GM18858 (cell line): Measurements from ENCODE around the gene SART3.
"Not testable (repeated sequence)": the region's sequence is repeated elsewhere in the genome, so short reads cannot be mapped to it uniquely, and the experiment has no call there.

Source experiments
- ATAC-seq: cut with Tn5 transposase; IDR thresholded peaks from one replicate; pipeline ENCODE4 v1.9.1; 2021; ENCODE audit not compliant: unreplicated experiment

Gene SART3

DNA sequence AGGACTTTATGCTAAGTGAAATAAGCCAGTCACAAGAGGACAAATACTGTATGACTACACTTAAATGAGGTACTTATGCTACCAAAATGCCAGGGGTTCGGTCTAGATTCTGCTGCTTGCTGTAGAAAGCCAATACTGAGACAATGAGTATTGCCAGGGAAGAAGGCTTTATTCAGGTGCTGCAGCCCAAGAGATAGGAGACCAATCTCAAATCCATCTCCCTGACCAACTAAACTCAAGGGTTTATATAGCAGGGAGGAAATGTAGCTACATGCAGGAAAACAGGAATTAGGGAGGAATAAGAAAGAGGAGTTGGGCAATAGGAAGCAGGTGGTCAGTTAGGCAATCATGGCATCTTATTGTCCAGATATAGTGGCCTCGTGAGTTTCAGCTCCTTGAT is 58.1 kb downstream of the SART3 start:
- no peak for ATAC-seq

DNA sequence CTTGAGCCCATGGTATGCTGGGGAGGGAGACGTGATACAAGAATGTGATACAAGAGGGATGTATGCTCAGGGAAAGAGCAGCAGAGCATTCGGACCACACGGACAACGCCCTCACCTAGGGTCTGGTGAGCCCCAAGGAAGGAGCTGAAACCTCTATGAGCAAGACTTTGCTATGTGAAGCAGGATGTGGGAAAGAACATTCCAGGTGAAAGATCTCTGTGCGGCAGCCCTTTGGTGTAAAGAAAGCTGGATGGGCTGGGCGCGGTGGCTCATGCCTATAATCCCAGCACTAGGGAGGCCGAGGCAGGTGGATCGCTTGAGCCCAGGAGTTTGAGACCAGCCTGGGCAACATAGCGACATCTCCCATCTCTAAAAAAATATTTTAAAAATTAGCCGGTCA is 62.8 kb downstream of the SART3 start:
- no peak for ATAC-seq

DNA sequence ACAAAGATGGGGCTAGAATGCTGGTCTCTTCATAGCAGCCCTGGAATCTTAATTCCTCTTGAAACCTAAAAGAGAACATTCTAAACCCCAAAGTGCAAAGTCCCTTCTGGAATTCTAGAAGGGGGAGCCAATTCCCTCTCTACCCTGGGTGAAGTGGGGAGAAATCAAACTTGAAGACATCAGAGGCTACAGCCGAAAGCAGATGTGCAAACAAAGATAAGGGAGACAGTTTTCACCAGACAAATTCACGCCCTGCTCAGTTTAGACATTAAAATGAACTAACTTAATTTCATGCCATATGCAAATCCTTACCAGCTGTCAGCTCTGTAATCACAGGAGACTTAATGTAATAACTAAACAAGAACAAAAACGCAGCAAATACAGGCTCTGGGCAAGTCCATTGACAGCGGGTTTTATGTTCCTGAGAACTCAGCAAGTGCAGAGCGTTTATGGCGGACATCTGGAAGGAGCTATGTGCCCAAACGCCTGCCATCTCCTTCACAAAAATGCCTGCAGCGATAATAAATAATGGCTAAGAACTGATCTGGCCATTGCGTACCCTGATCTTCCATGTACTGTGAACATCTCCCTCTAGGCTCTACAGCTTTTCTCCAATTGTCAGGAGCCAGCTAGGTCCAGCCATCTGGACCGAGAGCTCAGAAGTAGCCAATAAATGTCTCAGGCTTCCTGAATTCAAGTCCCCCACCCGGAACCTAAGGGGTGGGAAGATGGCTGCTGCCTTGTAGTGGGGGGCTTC is 65.0 kb downstream of the SART3 start:
- no peak for ATAC-seq

DNA sequence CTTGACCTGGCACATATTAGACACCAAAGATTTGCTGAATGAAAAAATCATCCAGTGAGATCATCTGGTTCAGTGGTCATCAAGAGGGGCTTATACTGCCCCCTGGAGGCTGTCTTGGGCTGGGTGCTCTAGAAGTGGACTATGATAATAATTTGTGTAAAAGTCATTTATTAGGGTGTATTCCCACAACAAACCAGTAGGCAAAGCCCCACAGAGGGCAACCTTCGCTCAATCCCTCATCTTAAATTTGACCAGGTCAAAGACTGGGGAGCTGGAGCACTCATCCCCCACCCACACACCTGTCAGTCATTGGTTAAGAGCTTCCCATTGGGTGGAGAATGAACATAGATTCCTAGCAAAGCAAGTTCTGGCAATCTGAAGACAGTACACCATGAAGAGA is 65.9 kb downstream of the SART3 start:
- ATAC-seq, result no peak

DNA sequence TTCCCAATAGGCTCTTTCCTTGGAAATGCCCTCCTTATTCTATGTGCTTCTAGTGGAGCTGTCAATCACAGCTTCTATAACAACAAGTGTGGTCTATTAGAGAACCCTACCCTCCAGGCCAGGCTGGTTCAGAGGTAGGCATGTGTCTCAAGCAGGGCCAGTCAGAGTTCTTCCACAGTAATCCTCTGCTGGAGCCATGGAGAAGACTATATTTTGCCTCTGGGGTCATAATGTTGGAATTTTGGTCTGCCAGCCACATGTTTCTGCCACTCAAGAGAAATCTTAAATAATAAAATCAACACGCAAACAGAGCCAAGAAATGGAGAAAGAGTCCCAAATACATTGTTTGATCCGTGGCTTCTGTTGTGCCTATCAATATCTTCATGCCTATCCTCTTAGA is 69.7 kb downstream of the SART3 start:
- no peak for ATAC-seq

DNA sequence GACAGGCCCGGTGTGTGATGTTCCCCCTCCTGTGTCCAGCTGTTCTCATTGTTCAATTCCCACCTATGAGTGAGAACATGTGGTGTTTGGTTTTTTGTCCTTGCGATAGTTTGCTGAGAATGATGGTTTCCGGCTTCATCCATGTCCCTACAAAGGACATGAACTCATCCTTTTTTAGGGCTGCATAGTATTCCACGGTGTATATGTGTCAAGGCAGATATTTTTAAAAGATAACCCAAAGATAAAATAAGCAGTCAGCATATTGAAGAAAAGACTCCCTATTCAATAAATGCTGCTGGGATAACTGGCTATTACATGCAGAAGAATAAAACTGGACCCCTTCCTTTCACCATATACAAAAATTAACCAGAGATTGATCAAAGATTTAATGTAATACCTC is 73.9 kb downstream of the SART3 start:
- not testable (repeated sequence) for ATAC-seq

DNA sequence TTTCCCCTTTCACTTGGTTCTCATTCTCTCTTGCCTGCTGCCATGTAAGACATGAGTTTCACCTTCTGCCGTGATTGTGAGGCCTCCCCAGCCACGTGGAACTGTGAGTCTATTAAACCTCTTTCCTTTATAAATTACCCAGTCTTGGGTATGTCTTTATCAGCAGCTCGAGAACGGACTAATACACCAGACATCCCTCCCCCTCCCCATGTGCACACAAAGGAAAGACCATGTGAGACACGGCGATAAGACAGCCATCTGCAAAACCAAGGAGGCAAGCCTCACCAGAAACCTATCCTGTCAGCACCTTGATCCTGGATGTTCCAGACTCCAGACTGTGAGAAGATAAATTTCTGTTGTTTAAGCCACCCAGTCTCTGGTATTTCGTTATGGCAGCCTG is 75.6 kb downstream of the SART3 start:
- not testable (repeated sequence) for ATAC-seq

DNA sequence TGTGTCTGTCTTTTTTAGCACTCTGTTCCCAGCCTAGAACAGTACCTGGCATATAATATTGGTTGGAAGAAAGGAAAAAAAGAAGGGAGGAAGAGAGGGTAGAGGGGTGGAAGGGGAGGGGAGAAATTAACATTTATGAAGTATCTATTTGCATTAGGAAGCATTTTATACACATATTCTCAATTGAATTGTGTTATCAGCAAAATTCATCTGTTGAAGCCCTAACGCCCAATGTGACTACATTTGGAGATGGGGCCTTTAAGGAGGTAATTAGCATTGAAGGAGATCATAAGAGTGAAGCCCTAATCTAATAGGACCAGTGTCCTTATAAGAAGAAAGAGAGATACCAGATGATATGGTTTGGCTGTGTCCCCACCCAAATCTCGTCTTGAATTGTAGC is 76.1 kb downstream of the SART3 start:
- no peak for ATAC-seq

DNA sequence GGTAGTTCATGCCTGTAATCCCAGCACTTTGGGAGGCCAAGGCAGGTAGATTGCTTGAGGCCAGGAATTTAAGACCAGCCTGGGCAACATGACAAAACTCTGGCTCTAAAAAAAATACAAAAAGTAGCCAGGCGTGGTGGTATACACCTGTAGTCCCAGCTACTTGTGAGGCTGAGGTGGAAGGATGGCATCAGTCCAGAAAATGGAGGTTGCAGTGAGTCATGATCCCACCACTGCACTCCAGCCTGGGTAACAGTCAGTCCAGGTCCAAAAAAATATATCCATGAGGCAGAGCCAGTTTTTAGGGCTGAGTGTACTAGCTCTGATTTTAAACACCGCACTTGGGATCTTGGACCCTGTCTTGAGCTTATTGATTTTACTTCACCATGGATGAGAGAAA is 76.5 kb downstream of the SART3 start:
- ATAC-seq, result no peak

DNA sequence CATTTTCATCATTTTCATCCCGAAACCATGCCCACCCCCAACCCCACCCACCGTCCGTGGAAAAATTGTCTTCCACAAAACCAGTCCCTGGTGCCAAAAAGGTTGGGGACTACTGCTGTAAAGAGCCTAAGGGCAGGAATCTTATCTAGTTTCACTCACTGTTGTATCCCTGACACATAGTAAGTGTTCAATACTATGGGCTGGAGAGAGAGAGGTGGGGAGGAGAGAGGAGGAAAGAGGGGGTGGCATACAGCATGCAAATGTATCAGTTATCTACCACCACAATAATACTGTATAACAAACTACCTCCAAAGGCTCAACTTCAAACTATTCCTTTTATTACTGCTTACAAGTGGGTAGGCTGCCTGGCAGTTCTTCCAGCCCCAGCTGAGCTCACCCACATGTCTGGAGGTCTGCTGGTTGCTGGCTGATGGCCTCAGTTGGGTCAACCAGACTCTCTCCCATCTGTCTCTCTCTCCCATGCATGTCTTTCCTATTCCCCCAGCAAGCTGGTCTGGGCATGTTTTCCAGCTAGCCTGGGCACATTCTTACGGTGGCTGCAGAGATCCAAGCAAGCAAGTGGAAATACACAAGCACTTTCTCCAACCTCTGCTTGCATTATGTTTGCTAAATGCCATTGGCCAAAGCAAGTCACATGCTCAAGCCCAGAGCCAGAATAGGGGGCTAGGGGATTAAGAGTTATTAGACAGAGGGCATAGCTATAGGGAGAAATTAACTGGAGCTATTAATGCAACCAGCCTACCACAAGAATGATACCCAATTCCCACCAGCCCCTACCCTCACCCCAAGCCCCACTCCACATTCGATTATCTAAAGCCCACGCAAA is 77.5 kb downstream of the SART3 start:
- no peak for ATAC-seq

DNA sequence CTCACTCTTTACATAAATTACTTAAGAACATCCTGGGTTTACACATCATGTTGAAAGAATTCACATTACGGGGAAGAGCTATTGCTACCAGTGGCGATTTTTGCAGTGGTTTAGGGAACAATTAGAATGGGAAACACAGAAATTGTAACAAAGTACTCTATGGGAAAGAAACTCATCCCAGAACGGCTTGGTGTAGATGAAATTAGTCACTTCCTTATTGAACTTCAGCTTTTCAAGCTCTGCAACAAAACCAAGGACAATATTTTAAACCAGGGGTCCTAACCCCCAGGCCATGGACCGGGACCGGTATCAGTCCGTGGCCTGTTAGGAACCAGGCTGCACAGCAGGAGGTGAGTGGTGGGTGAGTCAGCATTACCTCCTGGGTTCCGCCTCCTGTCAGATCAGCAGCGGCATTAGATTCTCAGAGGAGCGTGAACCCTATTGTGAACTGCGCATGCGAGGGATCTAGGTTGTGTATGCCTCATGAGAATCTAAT is 78.2 kb downstream of the SART3 start:
- ATAC-seq, result no peak

DNA sequence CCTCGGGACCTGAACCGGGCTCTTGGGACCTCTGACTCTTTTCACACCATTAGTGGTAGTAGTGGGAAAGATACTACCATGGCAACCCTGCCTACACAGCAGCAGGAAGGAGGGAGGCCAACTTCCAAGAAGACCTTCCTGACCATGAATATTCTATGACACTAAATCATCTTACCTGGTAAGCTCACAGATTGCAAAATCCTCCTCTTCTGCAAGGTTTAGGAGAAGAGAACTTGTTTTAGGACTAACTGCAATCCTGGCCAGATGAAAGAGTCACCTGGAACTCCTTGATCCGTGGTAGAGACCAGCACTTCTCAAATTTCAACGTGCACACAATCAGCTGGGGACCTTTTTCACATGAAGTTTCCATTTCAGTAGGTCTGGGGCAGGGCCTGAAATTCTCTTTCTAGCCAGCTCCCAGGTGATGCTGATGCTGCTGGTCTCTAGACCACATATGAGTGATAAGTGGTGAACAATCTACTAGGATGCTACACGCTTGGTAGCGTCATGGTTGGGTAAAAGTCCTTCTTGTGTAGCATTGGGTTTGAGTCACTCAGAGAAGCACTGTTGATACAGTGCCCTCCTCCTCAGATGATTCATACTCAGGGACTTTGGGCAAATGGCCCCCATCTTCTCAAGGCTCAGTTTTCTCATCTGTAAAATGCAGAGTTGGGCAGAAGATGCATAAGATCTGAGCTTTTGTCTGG is 81.5 kb downstream of the SART3 start:
- no peak for ATAC-seq

DNA sequence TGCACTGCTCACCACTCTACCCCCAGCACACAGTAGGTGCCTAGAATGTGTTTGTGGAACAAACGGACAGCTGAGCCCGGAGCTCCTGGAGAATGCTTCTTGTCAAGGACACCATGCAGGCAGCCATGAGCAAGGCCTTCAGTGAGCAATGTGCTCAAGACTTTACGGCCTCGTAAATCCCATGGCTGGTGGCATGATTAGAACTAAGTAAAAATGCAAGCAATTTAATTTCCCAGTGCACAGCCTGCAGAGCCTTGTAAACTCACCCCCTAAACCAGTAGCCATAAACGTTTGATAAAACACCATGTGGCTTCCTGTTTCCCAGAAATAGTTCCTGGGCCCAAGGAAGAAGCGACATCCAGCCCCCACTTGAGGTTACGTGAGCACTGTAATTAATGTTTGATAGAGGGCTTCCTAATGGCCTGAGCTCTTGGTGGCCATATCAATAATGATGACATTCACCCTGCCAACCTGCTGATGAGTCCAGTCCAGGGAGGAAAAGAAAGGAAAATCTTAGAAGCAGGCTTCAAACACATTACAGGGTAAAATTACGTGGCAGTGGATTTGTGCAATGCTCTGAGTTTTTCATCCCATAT is 82.3 kb downstream of the SART3 start:
- ATAC-seq, result no peak

DNA sequence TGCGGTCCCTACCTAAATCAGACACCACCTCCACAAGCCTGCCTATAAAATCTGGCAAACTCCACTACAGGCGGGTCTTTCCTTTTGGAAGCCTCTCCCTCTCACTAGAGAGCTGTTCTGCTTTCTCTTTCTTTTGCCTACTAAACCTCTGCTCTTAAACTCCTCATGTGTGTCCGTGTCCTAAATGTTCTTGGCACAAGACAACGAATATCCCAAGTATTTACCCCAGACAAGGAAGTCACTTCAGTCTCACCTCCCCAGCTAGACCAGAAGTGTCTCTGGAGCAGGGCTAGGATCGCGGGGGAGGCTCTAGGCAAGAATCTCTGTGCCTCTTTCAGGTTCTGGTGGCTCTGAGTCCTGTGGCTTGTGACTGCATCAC is 83.1 kb downstream of the SART3 start:
- ATAC-seq, result no peak

DNA sequence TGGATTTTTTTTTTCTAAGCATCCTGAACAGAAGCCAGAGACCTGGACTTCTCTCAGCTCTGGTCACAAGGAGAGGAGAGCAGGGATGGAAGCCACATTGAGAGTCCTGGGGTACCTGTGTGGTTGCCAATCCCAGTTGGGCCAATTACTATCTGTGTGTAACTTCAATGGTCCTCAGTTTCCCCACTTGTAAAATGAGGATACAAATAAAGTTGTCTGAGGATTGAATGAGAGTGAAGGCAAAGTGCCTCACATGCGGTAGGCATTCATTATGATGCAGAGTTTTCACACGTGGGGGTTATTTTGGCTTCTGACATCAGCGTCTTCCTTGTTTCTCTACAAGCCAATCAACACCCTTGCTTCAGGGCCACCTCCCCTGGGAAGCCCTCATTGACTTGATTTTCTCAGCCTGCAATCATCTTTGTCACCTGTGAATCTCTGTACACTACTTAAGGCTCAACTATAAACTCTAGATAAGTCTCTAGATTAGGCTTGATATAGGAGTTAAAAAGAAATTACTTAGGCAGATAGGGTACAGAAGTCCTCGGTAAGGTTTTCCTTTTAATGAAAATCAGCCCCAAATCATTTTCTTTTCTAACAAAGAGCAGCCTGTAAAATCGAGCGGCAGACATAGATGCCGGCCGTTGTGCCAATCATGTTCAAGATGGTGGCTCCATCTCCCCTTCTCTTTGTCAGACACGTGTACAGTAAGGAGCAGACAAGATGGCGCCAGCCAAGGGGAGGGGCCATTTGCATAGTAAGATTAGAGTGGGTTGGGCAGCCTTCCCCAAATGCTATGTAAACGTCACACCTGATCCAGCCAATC is 83.7 kb downstream of the SART3 start:
- no peak for ATAC-seq

DNA sequence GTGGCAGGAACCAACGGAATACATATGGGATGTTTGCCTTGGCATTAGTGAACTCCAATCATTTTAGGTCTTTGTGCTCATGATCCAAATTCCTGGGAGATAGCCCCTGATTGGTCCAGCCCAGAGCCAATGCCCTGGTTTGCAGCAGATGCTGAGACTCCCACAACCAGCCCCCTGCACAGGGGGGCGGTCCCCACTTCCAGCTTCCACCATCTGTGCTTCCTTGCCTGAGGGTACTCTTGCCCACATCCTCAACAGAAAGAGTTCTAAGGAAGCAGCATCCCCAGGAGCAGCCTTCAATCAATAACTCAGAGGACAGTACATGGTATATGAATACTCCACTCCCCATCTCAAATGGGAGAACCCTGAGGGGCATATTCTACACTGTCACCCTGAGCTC is 85.6 kb downstream of the SART3 start:
- ATAC-seq, result no peak

DNA sequence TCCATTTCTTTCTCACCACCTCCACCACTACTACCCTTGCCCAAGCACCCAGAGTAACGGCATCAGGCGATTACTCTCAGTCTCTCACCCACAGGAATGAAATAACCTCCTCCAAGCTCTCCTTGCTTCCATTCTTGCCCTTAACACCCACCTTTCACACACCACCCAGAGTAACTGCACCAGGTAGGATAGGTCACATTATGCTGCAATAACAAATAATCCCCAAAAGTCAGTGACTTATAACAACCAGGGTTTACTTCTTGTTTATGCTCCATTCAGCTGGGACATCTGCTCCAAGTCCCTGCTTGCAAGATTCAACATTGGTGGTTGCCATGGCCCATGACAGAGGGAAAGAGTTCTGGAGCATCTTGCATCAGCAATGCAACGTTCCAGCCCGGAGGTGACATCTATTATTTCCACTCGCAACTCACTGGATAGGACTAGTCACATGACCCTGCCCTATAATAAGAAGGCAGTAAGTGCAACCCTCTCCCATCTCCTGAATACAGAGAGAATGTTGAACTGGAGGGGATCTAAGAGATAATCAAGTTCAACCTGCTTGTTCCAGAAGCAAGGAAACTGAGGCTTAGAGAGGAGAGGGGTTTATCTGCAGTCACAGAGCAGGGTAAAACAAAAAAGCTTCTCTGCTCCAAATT is 87.4 kb downstream of the SART3 start:
- ATAC-seq, result no peak
